ENCODE measurements around the gene ZNF467.
A peak's percentile ranks its signal among the peaks of the same experiment; 100 is the strongest.

The ZNF467 gene

GRCh38 chr7:149770728-149771636, 2.4 kb downstream of the ZNF467 start:
- DNase-seq (ENCODE audit: low read depth), result no peak

GRCh38 chr7:149769915-149770314, 3.5 kb downstream of the ZNF467 start:
- no peak for DNase-seq (ENCODE audit: low read depth)

- DNase-seq (ENCODE audit: low read depth), result no peak
Measured at GRCh38 chr7:149768931-149769330, 4.5 kb downstream of the ZNF467 start.

GRCh38 chr7:149767068-149767467, 6.3 kb downstream of the ZNF467 start:
- DNase-seq (ENCODE audit: low read depth), result no peak

- DNase-seq (ENCODE audit: low read depth), result no peak
Measured at GRCh38 chr7:149766135-149766675, 7.2 kb downstream of the ZNF467 start.

GRCh38 chr7:149765399-149766121, 7.8 kb downstream of the ZNF467 start:
- DNase-seq (ENCODE audit: low read depth), result no peak

GRCh38 chr7:149764481-149765398, 8.6 kb downstream of the ZNF467 start:
- DNase-seq (ENCODE audit: low read depth), result no peak

GRCh38 chr7:149763563-149764240, 9.7 kb downstream of the ZNF467 start:
- DNase-seq (ENCODE audit: low read depth), result no peak

GRCh38 chr7:149762610-149763009, 10.8 kb downstream of the ZNF467 start:
- DNase-seq (ENCODE audit: low read depth), result no peak

- DNase-seq (ENCODE audit: low read depth), result no peak
Measured at GRCh38 chr7:149762089-149762488, 11.3 kb downstream of the ZNF467 start.

- DNase-seq (ENCODE audit: low read depth), result no peak
Measured at GRCh38 chr7:149761307-149761706, 12.1 kb downstream of the ZNF467 start.

GRCh38 chr7:149760538-149760937, 12.8 kb downstream of the ZNF467 start:
- DNase-seq (ENCODE audit: low read depth), result no peak

GRCh38 chr7:149759093-149759860, 14.1 kb downstream of the ZNF467 start:
- DNase-seq (ENCODE audit: low read depth), result no peak

GRCh38 chr7:149753375-149754233, 19.8 kb downstream of the ZNF467 start:
- DNase-seq (ENCODE audit: low read depth), result peak; percentile 26

GRCh38 chr7:149752646-149753045, 20.7 kb downstream of the ZNF467 start:
- DNase-seq (ENCODE audit: low read depth), result no peak

- no peak for DNase-seq (ENCODE audit: low read depth)
Measured at GRCh38 chr7:149751043-149751775, 22.2 kb downstream of the ZNF467 start.

- no peak for DNase-seq (ENCODE audit: low read depth)
Measured at GRCh38 chr7:149750122-149750845, 23.1 kb downstream of the ZNF467 start.

All from fibroblast of gingiva (primary cell).